ENCODE results near the gene NUP205. TPM values are rescaled to one million over a fixed set of nuclear protein-coding genes. Genes with fewer than 3 reads are reported as not detected.
A peak's percentile ranks its signal among the peaks of the same experiment; 100 is the strongest.

NUP205 gene, protein sequence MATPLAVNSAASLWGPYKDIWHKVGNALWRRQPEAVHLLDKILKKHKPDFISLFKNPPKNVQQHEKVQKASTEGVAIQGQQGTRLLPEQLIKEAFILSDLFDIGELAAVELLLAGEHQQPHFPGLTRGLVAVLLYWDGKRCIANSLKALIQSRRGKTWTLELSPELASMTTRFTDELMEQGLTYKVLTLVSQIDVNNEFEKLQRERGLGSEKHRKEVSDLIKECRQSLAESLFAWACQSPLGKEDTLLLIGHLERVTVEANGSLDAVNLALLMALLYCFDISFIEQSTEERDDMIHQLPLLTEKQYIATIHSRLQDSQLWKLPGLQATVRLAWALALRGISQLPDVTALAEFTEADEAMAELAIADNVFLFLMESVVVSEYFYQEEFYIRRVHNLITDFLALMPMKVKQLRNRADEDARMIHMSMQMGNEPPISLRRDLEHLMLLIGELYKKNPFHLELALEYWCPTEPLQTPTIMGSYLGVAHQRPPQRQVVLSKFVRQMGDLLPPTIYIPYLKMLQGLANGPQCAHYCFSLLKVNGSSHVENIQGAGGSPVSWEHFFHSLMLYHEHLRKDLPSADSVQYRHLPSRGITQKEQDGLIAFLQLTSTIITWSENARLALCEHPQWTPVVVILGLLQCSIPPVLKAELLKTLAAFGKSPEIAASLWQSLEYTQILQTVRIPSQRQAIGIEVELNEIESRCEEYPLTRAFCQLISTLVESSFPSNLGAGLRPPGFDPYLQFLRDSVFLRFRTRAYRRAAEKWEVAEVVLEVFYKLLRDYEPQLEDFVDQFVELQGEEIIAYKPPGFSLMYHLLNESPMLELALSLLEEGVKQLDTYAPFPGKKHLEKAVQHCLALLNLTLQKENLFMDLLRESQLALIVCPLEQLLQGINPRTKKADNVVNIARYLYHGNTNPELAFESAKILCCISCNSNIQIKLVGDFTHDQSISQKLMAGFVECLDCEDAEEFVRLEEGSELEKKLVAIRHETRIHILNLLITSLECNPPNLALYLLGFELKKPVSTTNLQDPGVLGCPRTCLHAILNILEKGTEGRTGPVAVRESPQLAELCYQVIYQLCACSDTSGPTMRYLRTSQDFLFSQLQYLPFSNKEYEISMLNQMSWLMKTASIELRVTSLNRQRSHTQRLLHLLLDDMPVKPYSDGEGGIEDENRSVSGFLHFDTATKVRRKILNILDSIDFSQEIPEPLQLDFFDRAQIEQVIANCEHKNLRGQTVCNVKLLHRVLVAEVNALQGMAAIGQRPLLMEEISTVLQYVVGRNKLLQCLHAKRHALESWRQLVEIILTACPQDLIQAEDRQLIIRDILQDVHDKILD (N-terminal part only)
- 10 to 100 TPM; 12.3 to 20.8 (median 16.1) TPM for total RNA-seq
- long read RNA-seq: 0 reads

- intact Hi-C loops (cut with DNase I): no loop called here
- Histone ChIP-seq H3K4me3 (peak within 1 kb of the TSS; percentile 72 to 82 (median 80)), H3K36me3 (no peaks in the 10 kb centered on the region), H3K4me1 (no peaks in the 10 kb centered on the region), H3K9me3 (no peaks in the 10 kb centered on the region), H3K27ac (peak within 1 kb of the TSS; percentile 76 to 97 (median 95)), H3K27me3 (no peaks in the 10 kb centered on the region)
- DNase-seq: peak; percentile 67 to 79 (median 78)
- ATAC-seq: peak; percentile 93 to 95 (median 94)
- peak; percentile 23 for TF ChIP-seq POLR2A (IDR thresholded peaks at IDR 0.05)
- TF ChIP-seq CTCF (IDR thresholded peaks at IDR 0.05): peak in 2 of 4 donors; percentile 4 to 5
- WGBS (ENCODE audit: insufficient coverage, low coverage, low lambda C conversion rate, missing lambda C conversion rate): 2% methylated on average over 18 of the region's 38 CpGs
Observed at GRCh38 chr7:135557455-135558336, at the start of gene NUP205. Gene NUP205 (plus strand): TSS chr7:135557917. CDS start chr7:135557945, 28 bp downstream.

DNA sequence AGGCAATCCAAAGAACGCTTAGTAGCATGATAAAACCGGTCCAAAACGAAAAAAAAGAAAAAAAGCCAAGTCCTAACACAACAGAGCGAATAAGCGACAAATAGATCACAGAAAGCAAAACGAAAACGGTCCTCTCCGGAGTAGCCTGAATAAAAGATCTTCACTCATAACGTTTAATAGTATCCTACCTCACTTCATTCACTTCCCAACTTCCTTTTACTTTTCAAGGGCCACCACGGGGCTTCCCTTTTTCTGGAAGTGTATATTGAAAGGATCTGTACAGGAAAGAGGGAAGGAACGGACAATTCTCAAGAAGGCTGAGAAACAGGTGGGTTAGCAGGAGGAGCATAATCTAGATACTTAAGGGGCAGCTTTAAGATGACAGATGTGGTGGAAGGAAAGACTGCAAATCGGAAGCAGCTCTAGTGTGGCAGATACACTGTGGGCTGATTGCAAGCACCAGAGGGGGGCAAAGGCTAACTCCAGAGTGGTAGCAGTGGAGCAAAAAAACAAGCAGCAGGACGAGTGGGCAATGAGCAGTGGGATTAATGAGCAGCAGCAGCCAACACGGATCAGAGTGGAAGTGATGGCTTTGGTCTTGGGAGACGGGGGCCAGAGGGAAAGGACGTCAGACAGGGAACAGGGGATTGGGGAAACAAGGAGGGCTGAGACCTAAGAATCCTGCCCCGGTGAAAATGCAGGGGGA lies 48.7 kb upstream of the NUP205 start:
- peak overlapping the region; percentile 80 to 89 (median 83) for H3K27ac ChIP-seq
- no peaks in the 10 kb centered on the region for H3K27me3 ChIP-seq
- H3K4me1 ChIP-seq: peaks cover 0 to 21% (median 4%) of the 10 kb centered on the region in 4 donors
- H3K4me3 ChIP-seq: peak overlapping the region; percentile 75 to 79 (median 79)
- peak in 1 of 3 donors; percentile 50 for DNase-seq
- no peak for TF ChIP-seq CTCF (IDR thresholded peaks at IDR 0.05)
- no peak for TF ChIP-seq POLR2A (IDR thresholded peaks at IDR 0.05)
- intact Hi-C loops (cut with DNase I): no loop called here
- peak; percentile 12 to 45 (median 21) for ATAC-seq
- H3K9me3 ChIP-seq: no peaks in the 10 kb centered on the region
- no peaks in the 10 kb centered on the region for H3K36me3 ChIP-seq
- under 1% methylated on average over 17 of the region's 17 CpGs for WGBS (ENCODE audit: insufficient coverage, low coverage, low lambda C conversion rate, missing lambda C conversion rate)

- Histone ChIP-seq H3K36me3 (no peaks in the 10 kb centered on the region), H3K4me3 (peak overlapping the region; percentile 75 to 79 (median 79)), H3K27ac (peak overlapping the region; percentile 80 to 89 (median 83)), H3K9me3 (no peaks in the 10 kb centered on the region), H3K27me3 (no peaks in the 10 kb centered on the region), H3K4me1 (peaks cover 0 to 21% (median 4%) of the 10 kb centered on the region in 4 donors)
- no peak for TF ChIP-seq POLR2A (IDR thresholded peaks at IDR 0.05)
- TF ChIP-seq CTCF (IDR thresholded peaks at IDR 0.05): no peak
- intact Hi-C loops (cut with DNase I): no loop called here
- DNase-seq (no peak), ATAC-seq (no peak)
- 1% methylated on average over 10 of the region's 14 CpGs for WGBS (ENCODE audit: insufficient coverage, low coverage, low lambda C conversion rate, missing lambda C conversion rate)
Observed at GRCh38 chr7:135509589-135509838, 48.2 kb upstream of the NUP205 start.

All from right lobe of liver (tissue), 6 donors.